HUDEP-2 (cell line): ENCODE measurements around the gene CTAG1B.
"Not testable (repeated sequence)": the region's sequence is repeated elsewhere in the genome, so short reads cannot be mapped to it uniquely, and the experiment has no call there.

Source experiments
- DNase-seq, 76 experiments: peaks; one replicate each; lab custom pipeline; 2025; ENCODE audit not compliant: unreplicated experiment in 76 of 76; lab: John Stamatoyannopoulos, UW

Gene CTAG1B

DNA sequence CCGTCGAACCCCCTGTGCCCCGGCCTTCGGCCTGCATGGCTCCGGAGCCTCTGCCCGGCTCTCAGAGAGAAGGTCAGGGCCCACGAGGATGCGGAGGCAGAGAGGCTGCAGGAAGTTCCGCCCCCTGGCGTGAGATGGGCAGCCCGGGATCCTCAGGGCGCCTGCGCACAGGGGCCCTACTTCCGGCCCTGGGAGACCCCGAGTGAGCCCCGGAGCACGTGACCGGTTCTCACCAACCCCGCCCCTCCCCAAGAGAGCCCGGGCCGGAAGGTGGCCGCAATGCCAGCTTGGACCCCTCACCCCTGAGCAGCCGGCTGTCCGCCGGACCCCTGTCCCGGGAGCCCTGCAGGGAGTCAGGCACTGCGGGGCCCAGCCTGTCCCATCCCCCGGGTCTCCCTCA lies at the start of gene CTAG1B:
TSS of gene CTAG1B (minus strand) at position 101 of the 400 bp plus-strand sequence. CDS start at position 37, 64 bp downstream.
- DNase-seq, result not testable (repeated sequence)

DNA sequence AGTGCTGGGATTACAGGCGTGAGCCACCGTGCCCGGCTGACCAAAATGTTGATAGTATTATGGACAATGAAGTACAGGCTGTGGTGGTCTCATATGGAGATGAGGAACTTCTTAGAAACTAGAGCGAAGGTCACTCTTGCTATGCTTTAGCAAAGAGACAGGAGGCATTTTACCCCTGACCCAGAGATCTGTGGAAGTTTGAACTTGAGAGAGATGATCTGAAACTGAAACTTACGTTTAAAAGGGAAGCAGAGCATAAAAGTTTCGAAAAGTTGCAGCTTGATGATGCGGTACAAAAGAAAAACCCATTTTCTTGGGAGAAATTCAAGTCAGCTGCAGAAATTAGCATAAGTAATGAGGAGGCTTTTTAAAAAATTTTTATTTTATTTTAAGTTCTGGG lies 42.8 kb upstream of the CTAG1B start:
- no peak for DNase-seq

DNA sequence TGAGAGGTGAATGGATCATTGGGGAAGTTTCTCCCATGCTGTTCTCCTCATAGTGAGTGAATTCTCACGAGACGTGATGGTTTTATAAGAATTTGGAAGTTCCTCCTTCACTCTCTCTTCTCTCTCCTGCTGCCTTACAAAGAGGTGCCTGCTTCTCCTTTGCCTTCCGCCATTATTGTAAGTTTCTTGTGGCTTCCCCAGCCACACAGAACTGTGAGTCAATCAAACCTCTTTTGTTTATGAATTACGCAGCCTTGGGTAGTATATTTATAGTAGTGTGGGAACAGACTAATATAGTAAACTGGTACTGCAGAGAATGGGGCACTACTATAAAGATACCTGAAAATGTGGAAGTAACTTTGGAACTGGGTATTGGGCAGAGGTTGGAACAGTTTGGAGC lies 42.1 kb upstream of the CTAG1B start:
- DNase-seq, result no peak

DNA sequence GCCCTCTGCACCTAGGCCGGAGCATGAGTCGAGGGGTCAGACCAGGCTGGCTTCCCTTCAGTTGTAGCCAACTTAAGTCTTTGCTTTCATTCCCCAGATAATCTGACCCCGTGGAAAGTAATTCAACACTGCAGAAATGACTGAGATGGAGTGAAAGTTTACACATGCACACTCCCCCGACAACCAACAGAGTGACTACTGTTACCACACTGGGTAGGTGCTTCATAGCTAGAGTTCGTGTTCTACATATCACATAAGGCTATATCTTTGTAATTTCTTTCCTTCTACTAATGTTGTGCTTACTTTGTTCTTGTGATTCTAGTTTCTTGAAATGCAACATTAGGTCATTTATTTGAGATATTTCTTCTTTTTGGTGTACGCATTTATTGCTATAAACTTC lies 41.5 kb upstream of the CTAG1B start:
- DNase-seq, result no peak

DNA sequence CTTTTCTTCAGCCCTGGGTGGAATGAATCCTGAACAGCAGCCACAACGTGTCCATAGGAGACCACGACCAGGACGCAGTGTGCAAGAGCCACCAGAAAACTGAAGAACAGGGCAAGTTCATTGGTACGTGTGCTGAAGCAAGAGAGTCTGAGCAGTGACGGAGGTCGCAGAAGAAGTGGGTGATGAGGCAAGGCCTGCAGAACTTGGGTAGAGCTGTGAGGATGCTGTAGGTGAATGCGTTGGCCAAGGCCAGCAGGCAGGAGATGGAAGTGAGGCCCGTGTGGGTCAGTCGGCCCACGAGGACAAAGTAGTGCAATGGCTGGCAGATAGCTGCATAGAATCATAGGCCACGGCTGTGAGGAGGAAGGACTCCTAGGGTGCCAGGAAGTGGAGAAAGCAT lies 39.9 kb upstream of the CTAG1B start:
- DNase-seq, result no peak

DNA sequence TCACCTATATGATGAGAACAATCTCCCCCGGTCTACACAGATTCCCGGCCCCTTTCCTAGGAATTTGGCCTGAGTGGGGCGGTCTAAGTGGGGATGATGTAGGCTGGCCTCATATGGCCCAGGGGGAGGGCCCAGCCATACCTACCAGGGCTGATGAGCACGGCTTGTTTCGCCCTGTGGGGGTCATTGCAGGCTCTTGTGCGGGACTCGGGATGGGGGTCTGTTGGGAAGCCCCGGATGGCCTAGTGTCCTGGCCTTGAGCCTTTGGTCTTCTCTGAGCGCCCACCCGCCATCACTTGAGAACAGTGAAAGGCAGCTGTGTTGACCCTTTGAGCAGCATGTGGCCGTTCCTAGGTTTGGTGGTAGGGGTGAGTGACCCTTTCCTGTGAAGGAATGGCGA lies 39.1 kb upstream of the CTAG1B start:
- no peak for DNase-seq

DNA sequence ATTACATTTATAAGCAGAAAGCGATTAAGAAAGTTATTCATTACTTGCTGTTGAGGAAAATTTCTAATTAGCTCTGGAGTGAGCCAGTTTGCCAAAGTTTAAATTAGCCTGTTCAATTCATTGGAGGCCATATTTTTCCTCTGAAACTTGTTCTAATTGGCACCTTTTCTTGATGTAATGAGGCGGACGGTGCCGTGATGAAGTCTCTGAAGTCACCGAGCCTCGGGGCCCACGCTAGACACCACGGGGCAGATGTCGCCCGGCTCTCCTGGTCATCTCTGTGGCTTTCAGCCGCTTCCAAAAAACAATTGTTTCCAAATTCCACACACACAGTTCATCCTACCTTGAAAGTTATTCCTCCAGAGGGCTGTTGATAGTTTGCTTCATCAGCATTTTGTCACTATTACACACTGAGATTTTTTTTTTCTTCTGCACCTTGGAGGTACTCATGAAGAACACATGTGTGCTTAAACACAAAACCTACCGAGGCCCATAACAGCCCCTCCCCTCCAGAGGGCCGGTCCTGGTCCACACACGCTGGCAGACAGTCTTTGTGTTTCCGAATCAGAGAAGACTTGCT lies 38.2 kb upstream of the CTAG1B start:
- DNase-seq, result no peak

DNA sequence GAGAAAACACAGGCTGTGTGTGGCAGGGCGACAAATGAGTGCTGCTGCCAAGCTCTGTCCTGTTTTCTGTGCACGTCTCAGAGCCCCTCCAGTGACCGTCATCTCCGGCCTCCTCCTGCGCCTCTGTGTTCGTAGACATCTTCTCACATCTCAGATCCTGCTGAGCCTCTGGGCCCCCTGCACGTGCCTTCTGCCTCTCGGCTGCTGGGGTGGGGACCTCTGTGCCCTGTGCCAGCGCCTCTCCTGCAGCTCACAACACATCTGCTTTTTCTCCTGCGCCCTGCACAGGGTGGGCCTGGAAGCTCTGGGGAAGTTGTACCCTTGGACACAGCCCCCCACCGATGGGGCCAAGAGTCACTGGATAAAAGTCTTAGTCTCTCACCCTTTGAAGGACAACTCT lies 36.7 kb upstream of the CTAG1B start:
- DNase-seq, result no peak

DNA sequence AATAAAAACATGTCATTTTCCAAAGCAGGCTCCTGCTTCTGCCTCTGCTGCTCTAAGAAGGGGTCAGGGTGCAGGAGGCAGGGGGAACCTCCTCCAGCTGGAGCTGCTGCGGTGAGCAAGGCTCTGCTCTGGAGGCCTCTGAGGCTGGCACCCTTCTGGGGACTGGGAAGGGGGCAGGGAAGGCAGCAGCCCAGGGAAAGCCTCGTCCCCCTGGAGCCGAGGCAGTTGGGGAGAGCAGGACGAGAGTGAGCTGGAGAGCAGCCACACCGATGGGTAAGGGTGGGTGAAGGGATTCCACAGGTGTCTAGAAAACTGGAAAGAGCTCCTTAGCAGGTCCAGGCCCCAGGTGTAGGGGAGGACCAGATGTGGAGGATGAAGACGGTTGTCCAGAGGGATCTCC lies 36.3 kb upstream of the CTAG1B start:
- no peak for DNase-seq

DNA sequence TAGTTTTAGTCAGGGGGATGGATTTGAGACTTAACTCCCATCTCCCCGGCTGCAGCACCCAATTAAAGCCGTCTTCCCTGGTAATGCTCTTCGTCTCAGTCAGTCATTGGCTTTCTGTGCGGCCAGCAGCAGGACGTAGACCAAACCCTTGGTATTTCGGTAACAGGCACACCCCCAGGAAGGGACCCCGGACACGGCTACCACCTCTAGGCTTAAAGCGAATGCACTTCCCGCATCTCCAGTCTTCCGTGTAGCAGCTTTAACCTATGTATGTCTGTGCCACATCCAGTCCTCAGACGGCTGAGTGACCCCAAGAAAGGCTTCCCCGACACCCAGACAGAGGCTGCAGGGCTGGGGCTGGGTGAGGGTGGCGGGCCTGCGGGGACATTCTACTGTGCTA lies 35.8 kb upstream of the CTAG1B start:
- no peak for DNase-seq

DNA sequence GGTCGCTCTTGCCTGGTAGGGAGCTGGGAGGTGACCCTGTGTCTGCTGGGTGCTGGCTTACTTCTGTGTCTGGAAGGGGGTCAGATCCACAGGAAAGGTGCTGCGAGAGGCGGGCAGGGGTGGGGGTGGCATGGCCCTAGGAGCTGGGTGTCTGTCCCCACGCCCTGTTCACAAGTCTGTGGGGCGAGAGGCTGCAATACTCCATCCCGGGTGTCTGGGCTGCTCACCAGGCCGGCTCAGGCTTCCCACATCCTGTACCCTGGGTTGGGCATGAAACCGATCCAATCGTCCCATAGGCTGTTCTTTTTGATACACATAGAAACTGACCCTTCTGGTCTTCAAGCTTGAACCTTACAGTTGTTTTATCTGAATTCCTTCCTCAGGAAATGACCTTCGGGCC lies 35.3 kb upstream of the CTAG1B start:
- DNase-seq, result no peak

DNA sequence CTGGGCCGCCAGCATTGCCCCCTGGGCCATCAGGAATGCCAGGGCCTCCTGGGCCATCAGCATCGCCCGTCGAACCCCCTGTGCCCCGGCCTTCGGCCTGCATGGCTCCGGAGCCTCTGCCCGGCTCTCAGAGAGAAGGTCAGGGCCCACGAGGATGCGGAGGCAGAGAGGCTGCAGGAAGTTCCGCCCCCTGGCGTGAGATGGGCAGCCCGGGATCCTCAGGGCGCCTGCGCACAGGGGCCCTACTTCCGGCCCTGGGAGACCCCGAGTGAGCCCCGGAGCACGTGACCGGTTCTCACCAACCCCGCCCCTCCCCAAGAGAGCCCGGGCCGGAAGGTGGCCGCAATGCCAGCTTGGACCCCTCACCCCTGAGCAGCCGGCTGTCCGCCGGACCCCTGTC lies 34.3 kb upstream of the CTAG1B start, which contains the start of gene CTAG2:
TSS of gene CTAG2 (minus strand) at position 167 of the 400 bp plus-strand sequence. CDS start at position 103, 64 bp downstream.
- not testable (repeated sequence) for DNase-seq

DNA sequence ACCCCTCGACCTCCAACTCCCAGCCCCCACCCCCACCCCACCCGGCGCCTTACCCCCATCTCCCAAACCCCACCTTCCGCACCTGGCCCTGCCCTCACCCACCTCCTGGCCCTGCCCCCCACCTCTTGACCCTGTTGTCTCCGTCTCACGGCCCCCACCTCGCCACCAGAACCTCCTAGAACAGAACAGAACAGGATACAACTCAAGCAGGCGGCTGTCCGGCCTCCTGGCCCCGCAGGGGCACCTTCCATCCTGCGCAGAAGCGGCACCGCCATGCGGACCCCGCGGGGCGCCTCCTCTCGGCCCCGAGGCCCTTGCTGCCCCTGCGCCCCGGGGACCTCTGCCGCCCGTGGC lies 33.9 kb upstream of the CTAG1B start:
- DNase-seq, result no peak

DNA sequence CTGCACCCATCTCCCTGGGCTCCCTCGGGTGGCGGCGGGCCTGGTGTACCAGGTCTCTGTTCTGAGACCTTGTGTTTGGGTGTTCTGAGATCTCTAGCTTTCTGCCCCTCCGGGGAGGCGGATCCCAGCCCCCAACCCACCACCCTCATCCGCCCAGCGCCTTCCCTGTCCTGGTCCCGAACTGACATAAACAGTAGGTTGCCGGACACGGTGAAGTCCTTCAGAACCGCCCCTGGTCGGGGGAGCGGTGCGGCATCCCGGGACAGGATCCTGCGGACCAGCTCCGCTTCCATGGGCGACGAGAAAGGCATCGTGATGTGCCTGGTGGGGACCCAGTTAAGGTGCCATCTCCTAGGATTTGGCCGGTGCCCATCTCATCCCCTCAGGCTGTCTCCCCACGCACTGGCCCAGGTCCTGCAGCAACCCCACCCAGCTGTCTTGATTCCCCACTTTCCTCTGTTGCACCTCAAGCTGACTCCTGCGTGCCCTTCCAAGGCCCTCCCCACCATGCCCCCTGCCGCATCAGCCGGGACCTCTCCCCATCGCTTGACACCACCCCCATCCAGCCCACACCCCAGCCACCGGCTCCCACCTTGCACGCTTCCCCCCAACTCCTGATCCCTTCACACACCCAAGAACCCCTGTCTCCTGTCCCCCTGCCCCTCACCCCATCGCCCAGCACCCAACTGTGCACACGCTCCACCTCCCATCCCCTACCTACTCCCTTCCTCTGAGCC lies 33.4 kb upstream of the CTAG1B start:
- DNase-seq, result no peak

DNA sequence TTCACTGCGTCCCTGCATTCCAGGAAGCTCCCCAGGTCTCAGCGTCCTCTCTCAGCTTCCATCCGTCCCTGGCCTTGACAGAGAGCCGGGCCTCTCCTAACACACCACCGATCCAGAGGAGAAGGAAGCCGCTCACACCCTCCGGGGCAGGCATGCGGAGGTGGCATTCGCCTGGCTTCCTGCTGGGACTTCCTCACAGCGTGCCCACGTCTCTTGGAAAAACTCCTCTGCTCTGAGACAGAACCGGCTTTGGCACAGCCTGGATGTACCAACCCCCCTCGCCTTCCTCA lies 31.1 kb upstream of the CTAG1B start:
- no peak for DNase-seq

DNA sequence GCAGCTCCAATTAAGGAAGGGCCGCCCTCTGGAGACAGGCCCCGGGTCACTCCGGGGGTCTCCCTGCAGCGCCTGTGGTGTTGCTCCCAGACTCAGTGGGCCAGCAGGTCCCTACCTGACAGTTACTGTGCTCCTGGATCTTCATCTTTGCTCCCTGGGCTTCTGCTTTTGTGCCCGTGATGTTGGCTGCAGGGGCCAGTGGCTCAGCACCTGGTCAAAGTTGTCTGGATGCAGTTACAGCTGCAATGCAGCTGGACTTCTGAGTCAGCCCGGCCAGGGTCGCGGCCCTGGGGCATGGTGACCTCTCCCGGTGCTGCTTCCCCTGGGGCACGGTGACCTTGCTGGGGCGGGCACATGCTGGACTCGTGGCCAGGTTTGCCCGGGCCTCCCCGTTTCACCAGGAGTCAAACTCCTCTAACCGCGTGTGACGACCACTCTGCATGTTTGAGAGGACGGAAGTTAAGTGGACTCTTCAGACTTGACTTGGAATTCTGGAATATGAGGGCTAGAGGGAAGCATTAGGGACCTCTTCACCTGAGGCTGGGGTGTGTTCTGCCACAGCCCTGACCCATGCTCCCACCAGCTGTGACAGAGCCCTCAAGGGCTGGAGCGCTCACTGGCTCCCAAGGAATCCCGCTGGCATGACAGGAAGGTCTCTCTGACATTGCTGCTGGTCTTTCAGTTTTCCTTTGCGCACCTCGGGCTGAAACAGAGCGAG lies 30.6 kb upstream of the CTAG1B start:
- no peak for DNase-seq

DNA sequence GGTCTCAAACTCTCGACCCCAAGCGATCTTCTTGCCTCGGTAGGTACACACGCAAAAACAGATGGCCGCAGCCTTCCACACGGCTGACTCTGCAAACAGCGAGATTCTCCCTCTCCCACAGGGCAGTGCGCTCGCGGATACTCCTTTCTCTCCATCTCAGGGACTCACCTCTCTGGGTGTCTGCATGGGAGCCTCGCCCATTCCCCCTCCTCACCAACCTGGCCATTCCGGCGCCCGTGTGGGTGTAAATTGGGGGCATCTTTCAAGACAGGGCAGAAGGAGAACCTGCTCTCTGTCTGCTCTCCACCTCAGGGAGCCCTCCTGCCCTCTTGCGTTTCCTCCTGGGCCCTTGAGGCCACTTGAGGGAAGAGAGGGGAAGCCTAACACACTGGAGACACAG lies 29.8 kb upstream of the CTAG1B start:
- DNase-seq, result no peak

DNA sequence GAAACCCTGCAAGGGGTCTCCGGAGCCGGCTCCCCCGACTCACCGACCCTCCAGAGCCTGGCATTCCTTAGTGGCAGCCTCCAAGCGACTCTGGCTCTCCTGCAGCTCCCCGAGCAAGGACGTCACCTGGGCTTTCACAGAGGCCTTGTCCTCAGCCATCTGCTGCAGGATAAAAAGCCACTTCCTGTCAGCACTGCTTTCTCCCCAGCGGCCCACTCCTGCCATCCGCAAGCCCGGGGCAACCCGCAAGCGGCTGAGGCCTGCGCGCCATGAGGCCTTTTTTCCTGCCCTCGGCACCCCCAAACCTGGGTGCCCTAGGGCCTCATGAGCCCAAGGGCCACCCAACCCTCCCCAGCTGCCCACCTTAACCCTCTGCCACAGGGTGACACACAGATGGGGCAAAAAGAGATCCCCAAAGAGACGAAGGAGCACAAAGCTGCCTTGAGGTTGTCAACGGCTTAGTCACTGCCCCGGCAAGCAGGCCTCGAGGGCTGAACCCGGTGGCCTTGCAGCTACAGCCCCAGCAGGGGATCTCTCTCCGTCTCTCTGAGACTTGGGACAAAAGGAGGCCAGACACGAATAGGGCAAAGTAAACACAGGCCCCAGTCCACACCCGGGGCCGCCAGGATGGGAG lies 26.8 kb upstream of the CTAG1B start:
- not testable (repeated sequence) for DNase-seq

DNA sequence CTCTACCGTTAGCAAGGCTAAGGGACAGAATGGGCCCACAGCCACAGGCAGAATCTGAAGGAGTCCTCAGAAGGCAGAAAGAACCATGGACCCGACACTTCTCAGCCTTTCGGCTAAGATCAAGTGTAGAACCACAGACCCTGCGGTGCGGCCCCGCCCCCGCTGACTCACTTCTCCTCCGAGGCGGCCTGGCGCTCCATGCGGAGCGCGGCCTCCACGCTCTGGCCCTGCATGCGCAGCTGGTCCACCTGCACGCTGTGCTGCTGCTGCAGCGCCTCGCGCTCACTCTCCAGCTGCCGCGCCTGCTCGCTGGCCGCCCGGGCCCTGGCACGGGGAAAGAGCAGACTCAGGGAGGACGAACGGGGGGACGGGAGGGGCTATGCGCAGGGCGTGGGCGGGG lies 24.6 kb upstream of the CTAG1B start:
- not testable (repeated sequence) for DNase-seq

DNA sequence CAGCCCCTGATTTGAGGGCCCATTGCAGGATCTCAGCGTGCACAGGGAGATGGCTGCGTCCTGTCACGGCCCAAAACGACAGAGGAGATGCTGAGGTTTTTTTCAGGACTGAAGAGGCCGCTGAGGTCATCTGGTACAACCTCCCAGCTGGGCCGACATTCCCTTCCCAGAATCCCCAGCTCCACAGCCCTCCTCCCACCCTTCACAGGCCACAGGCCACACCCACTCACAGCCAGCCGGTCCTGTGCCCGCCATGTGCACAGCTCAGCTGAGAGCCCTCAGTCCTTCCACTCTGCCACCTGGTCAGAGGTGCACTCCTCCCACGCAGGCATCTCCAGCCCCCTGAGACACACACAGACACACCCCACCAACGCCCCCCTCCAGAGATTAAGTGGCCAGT lies 22.7 kb upstream of the CTAG1B start:
- not testable (repeated sequence) for DNase-seq

DNA sequence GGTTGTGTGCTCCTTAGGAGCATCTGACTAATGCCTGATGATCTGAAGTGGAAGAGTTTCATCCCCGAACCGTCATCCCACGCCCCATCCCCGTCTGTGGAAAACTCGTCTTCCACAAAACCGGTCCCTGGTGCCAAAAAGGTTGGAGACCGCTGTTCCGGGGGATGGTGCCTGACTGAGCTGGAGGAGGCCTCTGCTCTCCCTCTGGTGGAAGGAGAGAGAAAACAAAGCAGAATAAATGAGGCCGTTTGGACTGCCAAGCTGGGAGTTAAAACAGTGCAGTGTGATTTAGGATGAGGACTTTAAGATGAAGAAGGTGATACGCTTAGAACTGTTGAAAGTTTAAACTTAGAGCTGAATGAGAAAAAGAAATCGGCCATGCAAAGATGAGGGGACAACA lies 14.6 kb upstream of the CTAG1B start:
- not testable (repeated sequence) for DNase-seq

DNA sequence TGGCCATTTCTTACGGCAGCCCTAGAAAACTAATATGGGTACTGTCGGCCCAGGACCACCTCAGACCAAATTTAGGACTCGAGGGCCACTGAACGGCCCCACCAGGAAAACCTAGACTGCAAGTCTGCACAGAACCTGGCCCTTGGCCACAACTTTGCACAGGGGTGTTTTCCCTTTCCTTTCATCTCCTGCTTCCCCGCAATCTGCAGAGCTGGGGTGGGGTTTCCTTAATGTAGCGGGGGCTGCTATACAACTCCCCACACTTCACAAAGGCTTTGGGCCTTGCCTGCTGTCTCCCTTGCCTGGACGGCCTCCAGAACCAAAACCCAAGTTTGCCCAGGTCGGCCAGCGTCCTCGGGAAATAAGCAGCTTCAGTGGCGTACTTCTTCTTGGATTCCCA lies 11.9 kb upstream of the CTAG1B start:
- DNase-seq, result not testable (repeated sequence)
